Measurements from ENCODE around the gene RSPO3. TPM values are rescaled to one million over a fixed set of nuclear protein-coding genes. Genes with fewer than 3 reads are reported as not detected.

RSPO3 gene
- polyA plus RNA-seq, 1 of the 3 experiments (the other 2 are of a cell fraction) = not detected

- 8% methylated on average over 4 of the region's 4 CpGs for WGBS (ENCODE audit: low lambda C conversion rate)
- POLR2A ChIA-PET = no interaction called here
- Histone ChIP-seq H3K4me1 (ENCODE audit: control insufficient read depth in 1 of 2, insufficient read depth in 2 of 2, low read depth in 1 of 2, low read length in 1 of 2) (no peaks in the 10 kb centered on the region), H3K4me3 (ENCODE audit: low read depth in 2 of 2, low read length in 1 of 2) (no peak overlapping the region), H3K79me2 (ENCODE audit: insufficient read depth) (no peaks in the 10 kb centered on the region), H3K27ac (ENCODE audit: low read depth in 2 of 2, low read length in 1 of 2) (no peak overlapping the region), H3K36me3 (replicated peaks in 1 of 2; ENCODE audit: control insufficient read depth in 1 of 2, insufficient read depth in 2 of 2, low read length in 1 of 2) (no peaks in the 10 kb centered on the region), H3K27me3 (ENCODE audit: insufficient read depth) (no peaks in the 10 kb centered on the region), H3K4me2 (no peak overlapping the region), H3K9ac (no peak overlapping the region), H4K20me1 (ENCODE audit: insufficient read depth) (no peaks in the 10 kb centered on the region), H3F3A (replicated peaks; ENCODE audit: insufficient read depth) (no peaks in the 10 kb centered on the region), H3K9me3 (no peaks in the 10 kb centered on the region), H2AFZ (ENCODE audit: low read depth) (no peak overlapping the region), H3K9me2 (no peaks in the 10 kb centered on the region)
- no peak for DNase-seq
- TF ChIP-seq PBX3 (IDR thresholded peaks at IDR 0.05) (peak; percentile 40; the same call in 1 of the 2 replicates), TCF12 (IDR thresholded peaks at IDR 0.05) (peak; percentile 64), FOSL2 (IDR thresholded peaks at IDR 0.05; ENCODE audit: borderline replicate concordance, low read depth) (no peak)
- CTCF ChIA-PET = no interaction called here
Measured at GRCh38 chr6:127129251-127129650, 10.8 kb downstream of the RSPO3 start.

GRCh38 chr6:127131275-127131674, 12.8 kb downstream of the RSPO3 start:
- H3K79me2 ChIP-seq (ENCODE audit: insufficient read depth) = no peaks in the 10 kb centered on the region
- no peak overlapping the region for H3K9ac ChIP-seq
- no peaks in the 10 kb centered on the region for H3K9me2 ChIP-seq
- no peak overlapping the region for H3K27ac ChIP-seq (ENCODE audit: low read depth in 2 of 2, low read length in 1 of 2)
- H3K4me2 ChIP-seq = no peak overlapping the region
- H3K36me3 ChIP-seq (replicated peaks in 1 of 2; ENCODE audit: control insufficient read depth in 1 of 2, insufficient read depth in 2 of 2, low read length in 1 of 2) = no peaks in the 10 kb centered on the region
- WGBS (ENCODE audit: low lambda C conversion rate) = 5% methylated on average over 3 of the region's 3 CpGs
- no peaks in the 10 kb centered on the region for H3F3A ChIP-seq (replicated peaks; ENCODE audit: insufficient read depth)
- H3K4me1 ChIP-seq (ENCODE audit: control insufficient read depth in 1 of 2, insufficient read depth in 2 of 2, low read depth in 1 of 2, low read length in 1 of 2) = no peaks in the 10 kb centered on the region
- H3K27me3 ChIP-seq (ENCODE audit: insufficient read depth) = no peaks in the 10 kb centered on the region
- POLR2A ChIA-PET = no interaction called here
- H2AFZ ChIP-seq (ENCODE audit: low read depth) = no peak overlapping the region
- DNase-seq = no peak
- no peaks in the 10 kb centered on the region for H4K20me1 ChIP-seq (ENCODE audit: insufficient read depth)
- CTCF ChIA-PET = interaction anchor here (0.7 to 1.0 kb wide), 2 partner anchors 10 to 46 kb away, joined by 3 read pairs; no protein-coding TSS in a partner anchor
- no peaks in the 10 kb centered on the region for H3K9me3 ChIP-seq
- TF ChIP-seq USF2 (IDR thresholded peaks at IDR 0.05; ENCODE audit: borderline replicate concordance, low read depth, low read length) (no peak), YY1 (IDR thresholded peaks at IDR 0.05; ENCODE audit: low read depth) (no peak), RXRA (IDR thresholded peaks at IDR 0.05; ENCODE audit: borderline replicate concordance, low read depth) (no peak), SIN3A (IDR thresholded peaks at IDR 0.05; ENCODE audit: borderline replicate concordance, low read depth, low read length) (no peak), ZBTB33 (IDR thresholded peaks at IDR 0.05; ENCODE audit: borderline replicate concordance, low read depth) (no peak), RFX5 (IDR thresholded peaks at IDR 0.05; ENCODE audit: low read length) (no peak), IRF3 (IDR thresholded peaks at IDR 0.05; ENCODE audit: low read depth, low read length) (no peak), NRF1 (IDR thresholded peaks at IDR 0.05; ENCODE audit: low read depth, low read length) (no peak), TCF12 (IDR thresholded peaks at IDR 0.05) (no peak), ELF1 (IDR thresholded peaks at IDR 0.05) (no peak), MEF2A (IDR thresholded peaks at IDR 0.05; ENCODE audit: borderline replicate concordance, low read depth) (no peak)
- no peak overlapping the region for H3K4me3 ChIP-seq (ENCODE audit: low read depth in 2 of 2, low read length in 1 of 2)
